Gastrocnemius medialis (tissue), 4 donors: ENCODE data around the gene DENND4C.
"Not testable (repeated sequence)": the region's sequence is repeated elsewhere in the genome, so short reads cannot be mapped to it uniquely, and the experiment has no call there.

ENCODE experiments used
- POLR2A ChIP-seq, 2 donors: fragments of 450-650 bp; IDR thresholded peaks; one replicate each; pipeline ENCODE4 v1.6.1; 2017; ENCODE audit warnings: antibody characterized with exemption in 2 of 2, mild to moderate bottlenecking in 2 of 2, moderate library complexity in 2 of 2
- TF ChIP-seq, protein P1 (sequence below), 5 experiments: fragments of 450-650 bp in 3 of 5; fragments of 200-600 bp in 2 of 5; sonication (generic) in 2 of 5; IDR thresholded peaks in 4 of 5; conservative IDR thresholded peaks in 1 of 5; 1 replicate in 4 of 5; 2 replicates in 1 of 5; pipeline ENCODE4 v1.5.1; 2016 to 2019; ENCODE audit warnings: antibody characterized with exemption in 5 of 5, mild to moderate bottlenecking in 3 of 5, moderate library complexity in 3 of 5

DNA sequence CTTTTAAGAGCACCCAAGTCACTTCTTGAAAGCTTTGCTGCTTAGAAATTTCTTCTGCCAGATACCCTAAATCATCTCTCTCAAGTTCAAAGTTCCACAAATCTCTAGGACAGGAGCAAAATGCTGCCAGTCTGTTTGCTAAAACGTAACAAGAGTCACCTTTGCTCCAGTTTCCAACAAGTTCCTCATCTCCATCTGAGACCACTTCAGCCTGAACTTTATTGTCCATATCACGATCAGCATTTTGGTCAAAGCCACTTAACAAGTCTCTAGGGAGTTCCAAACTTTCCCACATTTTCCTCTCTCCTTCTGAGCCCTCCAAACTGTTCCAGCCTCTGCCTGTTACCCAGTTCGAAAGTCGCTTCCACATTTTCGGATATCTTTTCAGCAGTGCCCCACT is 21.1 kb downstream of the DENND4C start:
- TF ChIP-seq, protein P1, sequence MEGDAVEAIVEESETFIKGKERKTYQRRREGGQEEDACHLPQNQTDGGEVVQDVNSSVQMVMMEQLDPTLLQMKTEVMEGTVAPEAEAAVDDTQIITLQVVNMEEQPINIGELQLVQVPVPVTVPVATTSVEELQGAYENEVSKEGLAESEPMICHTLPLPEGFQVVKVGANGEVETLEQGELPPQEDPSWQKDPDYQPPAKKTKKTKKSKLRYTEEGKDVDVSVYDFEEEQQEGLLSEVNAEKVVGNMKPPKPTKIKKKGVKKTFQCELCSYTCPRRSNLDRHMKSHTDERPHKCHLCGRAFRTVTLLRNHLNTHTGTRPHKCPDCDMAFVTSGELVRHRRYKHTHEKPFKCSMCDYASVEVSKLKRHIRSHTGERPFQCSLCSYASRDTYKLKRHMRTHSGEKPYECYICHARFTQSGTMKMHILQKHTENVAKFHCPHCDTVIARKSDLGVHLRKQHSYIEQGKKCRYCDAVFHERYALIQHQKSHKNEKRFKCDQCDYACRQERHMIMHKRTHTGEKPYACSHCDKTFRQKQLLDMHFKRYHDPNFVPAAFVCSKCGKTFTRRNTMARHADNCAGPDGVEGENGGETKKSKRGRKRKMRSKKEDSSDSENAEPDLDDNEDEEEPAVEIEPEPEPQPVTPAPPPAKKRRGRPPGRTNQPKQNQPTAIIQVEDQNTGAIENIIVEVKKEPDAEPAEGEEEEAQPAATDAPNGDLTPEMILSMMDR (IDR thresholded peaks at IDR 0.05 in 4 of 5, conservative IDR thresholded peaks at IDR 0.05 in 1 of 5): not testable (repeated sequence)
- not testable (repeated sequence) for TF ChIP-seq POLR2A (IDR thresholded peaks at IDR 0.05)
